Tibial artery (tissue), 4 donors: ENCODE measurements around the gene NUP58.
"Not testable (repeated sequence)": the region's sequence is repeated elsewhere in the genome, so short reads cannot be mapped to it uniquely, and the experiment has no call there.

Experiments used
- DNase-seq, 2 donors: peaks; one replicate each; pipeline ENCODE4 v3.0.0-alpha.2; 2019
- H3K27ac ChIP-seq, 2 donors: fragments of 200-600 bp; sonication (generic) in 1 of 2; 1 replicate in 1 of 2; 2 replicates in 1 of 2; pipeline ENCODE4 v1.5.1; 2018 to 2019; ENCODE audit warnings: mild to moderate bottlenecking in 1 of 2
- H3K27me3 ChIP-seq, 2 donors: fragments of 200-600 bp; sonication (generic) in 1 of 2; one replicate each; pipeline versions ENCODE4 v1.5.1 to v1.6.0; 2016 to 2019
- H3K36me3 ChIP-seq, 3 donors: fragments of 200-600 bp; sonication (generic) in 2 of 3; one replicate each; pipeline ENCODE4 v1.5.1; 2016 to 2019; ENCODE audit warnings: mild to moderate bottlenecking in 2 of 3
- H3K4me1 ChIP-seq, 4 donors: fragments of 200-600 bp; sonication (generic) in 2 of 4; 1 replicate in 3 of 4; 2 replicates in 1 of 4; pipeline ENCODE4 v1.5.1; 2016 to 2019
- H3K4me3 ChIP-seq, 2 donors: fragments of 200-600 bp; sonication (generic) in 1 of 2; 1 replicate in 1 of 2; 2 replicates in 1 of 2; pipeline ENCODE4 v1.5.1; 2018 to 2019; ENCODE audit warnings: mild to moderate bottlenecking in 2 of 2
- H3K9me3 ChIP-seq, 3 donors: fragments of 200-600 bp; sonication (generic) in 1 of 3; one replicate each; pipeline ENCODE4 v1.5.1; 2016 to 2019
- CTCF ChIP-seq, 2 experiments: fragments of 200-600 bp in 1 of 2; fragments of 450-650 bp in 1 of 2; IDR thresholded peaks; one replicate each; pipeline ENCODE4 v1.5.1; 2017 to 2019; ENCODE audit warnings: antibody characterized with exemption in 2 of 2, mild to moderate bottlenecking in 1 of 2, moderate library complexity in 1 of 2
- intact Hi-C: fragments of 100-400 bp; cut with DNase I; formaldehyde crosslinking; loops from one replicate; pipeline ENCODE4 v1.15.0; 2023; ENCODE audit warnings: low total_unique reads

NUP58 gene

DNA sequence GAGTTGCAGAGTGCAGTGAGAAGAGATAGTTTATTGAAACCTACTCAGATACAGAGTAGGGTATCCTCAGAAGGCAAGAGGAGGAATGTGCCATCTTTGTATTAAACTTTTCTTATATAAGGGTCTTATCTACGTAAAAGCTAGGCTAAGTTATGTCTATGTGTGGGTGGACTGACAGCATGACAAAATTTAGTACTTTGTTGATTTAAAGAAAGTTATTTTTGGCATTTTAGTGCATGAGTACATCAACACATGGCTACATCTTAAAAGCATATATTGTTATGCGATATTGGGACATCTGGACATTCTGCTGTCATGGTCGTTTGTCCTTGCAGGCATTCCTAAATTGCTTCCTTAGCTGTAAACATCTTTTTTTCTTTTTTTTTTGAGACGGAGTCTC, 51.4 kb downstream of the NUP58 start:
- no peak for TF ChIP-seq CTCF (IDR thresholded peaks at IDR 0.05)
- no peak for DNase-seq
- Histone ChIP-seq H3K9me3 (no peaks in the 10 kb centered on the region), H3K4me3 (no peak overlapping the region), H3K36me3 (no peaks in the 10 kb centered on the region), H3K4me1 (no peaks in the 10 kb centered on the region), H3K27me3 (no peaks in the 10 kb centered on the region), H3K27ac (no peak overlapping the region)
- intact Hi-C loops: no loop called here

DNA sequence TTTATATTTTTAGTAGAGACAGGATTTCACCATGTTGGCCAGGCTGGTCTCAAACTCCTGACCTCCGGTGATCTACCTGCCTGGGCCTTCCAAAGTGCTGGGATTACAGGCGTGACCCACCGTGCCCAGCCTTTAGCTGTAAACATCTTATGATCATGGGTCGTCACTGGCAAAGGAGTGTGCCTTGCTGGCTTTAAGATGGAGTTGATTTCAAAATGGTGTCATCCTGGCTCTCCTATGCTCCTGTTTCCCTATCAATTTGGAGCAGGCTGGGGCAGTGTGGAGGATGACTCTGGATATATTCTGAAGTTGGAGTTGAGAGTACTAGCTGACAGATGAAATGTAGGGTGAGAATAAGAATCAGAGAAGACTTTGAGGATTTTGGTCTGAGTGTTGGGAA, 51.9 kb downstream of the NUP58 start:
- Histone ChIP-seq H3K4me3 (no peak overlapping the region), H3K9me3 (no peaks in the 10 kb centered on the region), H3K4me1 (no peaks in the 10 kb centered on the region), H3K27ac (no peak overlapping the region), H3K36me3 (no peaks in the 10 kb centered on the region), H3K27me3 (no peaks in the 10 kb centered on the region)
- DNase-seq: no peak
- TF ChIP-seq CTCF (IDR thresholded peaks at IDR 0.05): no peak
- intact Hi-C loops: no loop called here

- intact Hi-C loops: no loop called here
- no peaks in the 10 kb centered on the region for H3K4me1 ChIP-seq
- DNase-seq: no peak
- no peak overlapping the region for H3K27ac ChIP-seq
- TF ChIP-seq CTCF (IDR thresholded peaks at IDR 0.05): no peak
- H3K4me3 ChIP-seq: no peak overlapping the region
- H3K9me3 ChIP-seq: no peaks in the 10 kb centered on the region
- no peaks in the 10 kb centered on the region for H3K36me3 ChIP-seq
- no peaks in the 10 kb centered on the region for H3K27me3 ChIP-seq
Observed at GRCh38 chr13:25354377-25354776, 53.0 kb downstream of the NUP58 start.

GRCh38 chr13:25360443-25360842, 59.0 kb downstream of the NUP58 start:
- H3K4me1 ChIP-seq, H3K27me3 ChIP-seq, H3K4me3 ChIP-seq, intact Hi-C loops, DNase-seq, H3K36me3 ChIP-seq, H3K9me3 ChIP-seq, H3K27ac ChIP-seq: not testable (repeated sequence)

DNA sequence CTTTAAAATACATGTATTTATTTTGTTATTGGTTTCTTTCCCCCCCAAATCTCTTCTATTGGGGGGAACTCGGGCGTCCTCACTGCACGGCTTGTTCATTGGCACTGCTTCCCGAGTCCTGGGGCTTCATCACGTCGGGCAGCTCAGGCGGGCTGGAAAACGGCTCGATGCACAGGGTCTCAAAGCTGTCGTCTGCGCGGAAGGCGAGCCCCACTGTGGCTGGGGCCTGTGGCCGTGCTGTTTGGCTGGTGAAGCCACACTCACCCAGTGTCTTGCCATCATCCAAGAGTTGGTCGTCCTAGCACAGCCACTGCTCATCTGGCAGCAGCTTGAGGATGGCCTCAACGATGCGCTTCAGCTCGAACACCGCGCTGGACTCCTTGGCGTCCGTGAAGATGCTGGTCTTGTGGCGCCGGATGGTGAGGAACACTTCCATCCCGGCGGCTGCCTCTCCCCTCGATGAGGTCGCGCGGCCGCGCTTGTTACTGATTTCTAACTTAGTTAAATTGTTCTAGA, 64.4 kb downstream of the NUP58 start:
- no peaks in the 10 kb centered on the region for H3K36me3 ChIP-seq
- no peaks in the 10 kb centered on the region for H3K9me3 ChIP-seq
- H3K4me1 ChIP-seq: no peaks in the 10 kb centered on the region
- DNase-seq: no peak
- no peak overlapping the region for H3K4me3 ChIP-seq
- intact Hi-C loops: no loop called here
- no peak for TF ChIP-seq CTCF (IDR thresholded peaks at IDR 0.05)
- no peak overlapping the region for H3K27ac ChIP-seq
- peaks cover 0 to 16% of the 10 kb centered on the region in 2 donors for H3K27me3 ChIP-seq

- DNase-seq: no peak
- Histone ChIP-seq H3K4me3 (peak overlapping the region in 1 of 2 donors; percentile 33), H3K4me1 (peaks cover 0 to 11% (median 8%) of the 10 kb centered on the region in 4 donors), H3K27me3 (peaks cover 3 to 63% of the 10 kb centered on the region in 2 donors), H3K36me3 (no peaks in the 10 kb centered on the region), H3K27ac (no peak overlapping the region), H3K9me3 (no peaks in the 10 kb centered on the region)
- intact Hi-C loops: no loop called here
- TF ChIP-seq CTCF (IDR thresholded peaks at IDR 0.05): no peak
Observed at GRCh38 chr13:25371158-25371874, 69.9 kb downstream of the NUP58 start.
